HepG2 (cell line): ENCODE results near the gene TRIM2. TPM values are rescaled to one million over a fixed set of nuclear protein-coding genes. Genes with fewer than 3 reads are reported as not detected.

Source experiments
- ATAC-seq: fragments of 200-7000 bp; cut with Tn5 transposase; 3 replicates; pipeline ENCODE4 v1.9.1; 2020; ENCODE audit warnings: mild to moderate bottlenecking, moderate library complexity
- BruUV-seq: library from RNA; stranded (reverse); fragments of 400-500 nt; replicated peaks from 2 replicates; lab custom pipeline; 2021; lab: Mats Ljungman, UMichigan
- CTCF ChIA-PET: fragments of 300-600 bp; formaldehyde crosslinking; extraction: SDS; loops from one replicate; lab custom pipeline; 2021; ENCODE audit warnings: low total read pairs, inconsistent platforms, low intra/inter-chr PET ratio; lab: Yijun Ruan, JAX
- POLR2A ChIA-PET: fragments of 350-600 bp; sonication (Branson Sonifier 250); formaldehyde crosslinking; loops from one replicate; lab custom pipeline; 2020; ENCODE audit warnings: antibody characterized with exemption, inconsistent platforms; lab: Yijun Ruan, JAX
- DNase-seq: peaks from one replicate; pipeline ENCODE4 v3.0.0-alpha.2; 2015; ENCODE audit warnings: low spot score
- FAIRE-seq: peaks from 3 replicates; lab custom pipeline; 2011; peaks lifted over from hg19 to GRCh38; lab: Jason Lieb, UNC
- H2AFZ ChIP-seq: one replicate; pipeline ENCODE4 v1.6.1; 2011; ENCODE audit warnings: low read length, inconsistent platforms
- H3K27ac ChIP-seq: fragments of 300-600 bp; 3 replicates; pipeline ENCODE4 v1.8.0; 2011; ENCODE audit warnings: mixed run types, mild to moderate bottlenecking, mixed read lengths, low read length, inconsistent platforms; ENCODE audit not compliant: insufficient read depth; ENCODE audit errors: extremely low read length
- H3K27me3 ChIP-seq, 2 experiments: fragments of 200-600 bp in 1 of 2; 2 replicates in 1 of 2; 3 replicates in 1 of 2; pipeline versions ENCODE4 v1.6.0 to v1.8.0; 2011; ENCODE audit warnings: low read length in 2 of 2, mild to moderate bottlenecking in 2 of 2, moderate library complexity in 2 of 2, inconsistent platforms in 1 of 2; ENCODE audit not compliant: insufficient read depth in 2 of 2, control insufficient read depth in 1 of 2
- H3K36me3 ChIP-seq, 2 experiments: fragments of 200-600 bp in 1 of 2; replicated peaks in 1 of 2; 2 replicates in 1 of 2; 3 replicates in 1 of 2; pipeline versions ENCODE4 v1.5.1 to v1.8.0; 2011; ENCODE audit warnings: low read length in 2 of 2, inconsistent platforms in 1 of 2; ENCODE audit not compliant: insufficient read depth in 2 of 2, control insufficient read depth in 1 of 2
- H3K4me1 ChIP-seq: 2 replicates; pipeline ENCODE4 v1.5.1; 2012; ENCODE audit warnings: low read length, inconsistent platforms; ENCODE audit not compliant: insufficient read depth
- H3K4me2 ChIP-seq: 2 replicates; pipeline ENCODE4 v1.6.0; 2011; ENCODE audit warnings: low read depth, low read length, inconsistent platforms
- H3K4me3 ChIP-seq, 3 experiments: fragments of 200-600 bp in 1 of 3; sonication (generic), shearing (Covaris generic) in 1 of 3; replicated peaks in 1 of 3; 2 replicates each; pipeline ENCODE4 v1.5.1; 2011 to 2016; ENCODE audit warnings: low read length in 3 of 3, inconsistent platforms in 2 of 3, low read depth in 2 of 3, mild to moderate bottlenecking in 2 of 3, control low read depth in 1 of 3, mixed read lengths in 1 of 3; ENCODE audit not compliant: insufficient read depth in 1 of 3
- H3K79me2 ChIP-seq: one replicate; pipeline ENCODE4 v1.6.1; 2011; ENCODE audit warnings: low read length, inconsistent platforms; ENCODE audit not compliant: insufficient read depth
- H3K9ac ChIP-seq: 2 replicates; pipeline ENCODE4 v1.6.0; 2011; ENCODE audit warnings: mild to moderate bottlenecking, low read depth, low read length, inconsistent platforms; ENCODE audit not compliant: insufficient read depth
- H3K9me3 ChIP-seq: 2 replicates; pipeline ENCODE4 v1.5.1; 2012; ENCODE audit warnings: mild to moderate bottlenecking, low read length
- H4K20me1 ChIP-seq: 2 replicates; pipeline ENCODE4 v1.6.0; 2011; ENCODE audit warnings: inconsistent platforms, mild to moderate bottlenecking, low read length, moderate library complexity; ENCODE audit not compliant: insufficient read depth
- ATF7 ChIP-seq, 2 experiments: fragments of 450-650 bp in 1 of 2; sonication (generic) in 1 of 2; formaldehyde crosslinking in 1 of 2; IDR thresholded peaks; 2 replicates each; pipeline versions ENCODE4 v1.4.0 to v1.6.1; 2016 to 2020; ENCODE audit warnings: antibody characterized with exemption in 1 of 2, mild to moderate bottlenecking in 1 of 2, missing genetic modification reagents in 1 of 2
- CREB1 ChIP-seq, 2 experiments: fragments of 450-650 bp in 1 of 2; IDR thresholded peaks; 2 replicates each; pipeline ENCODE4 v1.6.1; 2016 to 2017; ENCODE audit warnings: control low read depth in 1 of 2, mild to moderate bottlenecking in 1 of 2, missing compliant biosample characterization in 1 of 2, missing genetic modification characterization in 1 of 2
- MAFF ChIP-seq: IDR thresholded peaks from 2 replicates; pipeline ENCODE4 v1.6.1; 2011; ENCODE audit warnings: low read depth, low read length, improper control_type of control experiment
- MAFK ChIP-seq, 2 experiments: IDR thresholded peaks in 1 of 2; conservative IDR thresholded peaks in 1 of 2; 2 replicates each; pipeline ENCODE4 v1.6.1; 2011; ENCODE audit warnings: improper control_type of control experiment in 2 of 2, low read length in 2 of 2
- MTA1 ChIP-seq: sonication (generic); formaldehyde crosslinking; IDR thresholded peaks from 2 replicates; pipeline ENCODE4 v1.4.0; 2020; ENCODE audit warnings: missing genetic modification reagents, mild to moderate bottlenecking, borderline replicate concordance
- TCF12 ChIP-seq, 2 experiments: fragments of 450-650 bp in 1 of 2; sonication (generic) in 1 of 2; formaldehyde crosslinking in 1 of 2; IDR thresholded peaks; 2 replicates each; pipeline versions ENCODE4 v1.6.1 to v1.8.0; 2017 to 2022; ENCODE audit warnings: antibody characterized with exemption in 1 of 2, mild to moderate bottlenecking in 1 of 2, missing genetic modification reagents in 1 of 2, moderate library complexity in 1 of 2
- ZNF296 ChIP-seq: sonication (generic); formaldehyde crosslinking; conservative IDR thresholded peaks from 2 replicates; pipeline ENCODE4 v1.5.0; 2020; ENCODE audit warnings: mild to moderate bottlenecking, missing genetic modification reagents
- ZNF3 ChIP-seq: IDR thresholded peaks from 2 replicates; pipeline ENCODE4 v1.7.0; 2017; ENCODE audit warnings: inconsistent platforms
- ZSCAN30 ChIP-seq: sonication (generic); formaldehyde crosslinking; IDR thresholded peaks from 2 replicates; pipeline ENCODE4 v1.5.0; 2020; ENCODE audit warnings: mild to moderate bottlenecking, missing genetic modification reagents
- WGBS: methylation state at CpG from one replicate; pipeline ENCODE4 v1.1.6; 2017; ENCODE audit warnings: low lambda C conversion rate; 5-methylcytosine and 5-hydroxymethylcytosine counted together
- in situ Hi-C: cut with HindIII; loops from 2 replicates; pipeline ENCODE4 v1.10.0; 2017; ENCODE audit warnings: low pct_unique_long_range_greater_than_20kb; ENCODE audit not compliant: extremely low pct_ligation_motif_present
- intact Hi-C: fragments of 100-400 bp; cut with micrococcal nuclease; formaldehyde crosslinking; loops from one replicate; pipeline ENCODE4 v1.10.0; 2022; ENCODE audit not compliant: unreplicated experiment
- polyA plus RNA-seq, 8 experiments: library from polyadenylated mRNA; depleted of rRNA in 3 of 8; stranded (reverse) in 7 of 8; unstranded in 1 of 8; fragments of >200 nt; fragmentation: Illumina TruSeq in 4 of 8; extraction: Trizol in 4 of 8; gene quantifications; 2 replicates each; pipeline versions ENCODE4 v1.2.1 to v1.2.3, GENCODE V29; 2011 to 2016; ENCODE audit warnings: low read depth in 4 of 8, missing spikeins in 1 of 8, mixed read lengths in 1 of 8; ENCODE audit not compliant: insufficient read depth in 1 of 8
- total RNA-seq, 5 experiments: library from RNA; depleted of rRNA; stranded (reverse); fragments of >200 nt; fragmentation: Illumina TruSeq; extraction: Trizol; gene quantifications; 2 replicates each; pipeline ENCODE4 v1.2.3, GENCODE V29; 2016; ENCODE audit warnings: low read depth in 1 of 5
- TF ChIP-seq, protein P1 (sequence below): sonication (generic); formaldehyde crosslinking; IDR thresholded peaks from 2 replicates; pipeline ENCODE4 v1.4.0; 2020; ENCODE audit warnings: missing genetic modification reagents, borderline replicate concordance

The TRIM2 gene
- total and polyA plus RNA-seq, 2 of the 13 experiments (the other 11 are each of a cell fraction or from before 2014, with no cell fraction given) = 2.1 to 4.2 TPM

DNA sequence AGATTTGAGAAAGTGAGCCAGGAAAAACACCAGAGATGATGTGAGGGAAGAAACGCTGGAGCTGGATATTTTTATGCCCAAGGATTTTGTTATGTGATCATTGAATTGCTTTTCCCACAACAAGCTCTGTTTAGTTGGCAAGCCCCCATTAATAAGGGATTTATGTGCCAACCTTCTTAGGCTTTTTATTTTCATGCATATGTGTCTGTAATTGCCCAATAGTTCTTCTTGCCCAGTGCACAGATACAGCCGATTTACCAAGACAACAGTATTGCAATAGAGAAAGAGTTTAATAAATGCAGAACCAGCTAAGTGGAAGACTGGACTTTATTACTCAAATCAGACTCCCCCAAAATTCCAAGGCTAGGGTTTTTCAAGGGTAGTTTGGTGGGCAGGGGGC, 57.7 kb downstream of the TRIM2 start:
- ChIA-PET POLR2A (no interaction called here), CTCF (no interaction called here)
- no peaks in the 10 kb centered on the region for H3K36me3 ChIP-seq
- no peak for FAIRE-seq
- no peak overlapping the region for H2AFZ ChIP-seq
- H3K9ac ChIP-seq = no peak overlapping the region
- no peak for DNase-seq
- no peaks in the 10 kb centered on the region for H3K27me3 ChIP-seq
- H3K4me1 ChIP-seq = no peaks in the 10 kb centered on the region
- H3K4me2 ChIP-seq = no peak overlapping the region
- intact Hi-C loops = no loop called here
- BruUV-seq = no TSS peak
- no peaks in the 10 kb centered on the region for H4K20me1 ChIP-seq
- no peak for ATAC-seq
- no peaks in the 10 kb centered on the region for H3K79me2 ChIP-seq
- no peak overlapping the region for H3K4me3 ChIP-seq
- 98% methylated on average over 2 of the region's 2 CpGs for WGBS
- no peak overlapping the region for H3K27ac ChIP-seq
- peaks cover 10% of the 10 kb centered on the region for H3K9me3 ChIP-seq
- no peak for TF ChIP-seq ZNF296 (CRISPR knock-in tag)
- TF ChIP-seq MTA1 (CRISPR knock-in tag) = no peak
- TF ChIP-seq, protein P1, sequence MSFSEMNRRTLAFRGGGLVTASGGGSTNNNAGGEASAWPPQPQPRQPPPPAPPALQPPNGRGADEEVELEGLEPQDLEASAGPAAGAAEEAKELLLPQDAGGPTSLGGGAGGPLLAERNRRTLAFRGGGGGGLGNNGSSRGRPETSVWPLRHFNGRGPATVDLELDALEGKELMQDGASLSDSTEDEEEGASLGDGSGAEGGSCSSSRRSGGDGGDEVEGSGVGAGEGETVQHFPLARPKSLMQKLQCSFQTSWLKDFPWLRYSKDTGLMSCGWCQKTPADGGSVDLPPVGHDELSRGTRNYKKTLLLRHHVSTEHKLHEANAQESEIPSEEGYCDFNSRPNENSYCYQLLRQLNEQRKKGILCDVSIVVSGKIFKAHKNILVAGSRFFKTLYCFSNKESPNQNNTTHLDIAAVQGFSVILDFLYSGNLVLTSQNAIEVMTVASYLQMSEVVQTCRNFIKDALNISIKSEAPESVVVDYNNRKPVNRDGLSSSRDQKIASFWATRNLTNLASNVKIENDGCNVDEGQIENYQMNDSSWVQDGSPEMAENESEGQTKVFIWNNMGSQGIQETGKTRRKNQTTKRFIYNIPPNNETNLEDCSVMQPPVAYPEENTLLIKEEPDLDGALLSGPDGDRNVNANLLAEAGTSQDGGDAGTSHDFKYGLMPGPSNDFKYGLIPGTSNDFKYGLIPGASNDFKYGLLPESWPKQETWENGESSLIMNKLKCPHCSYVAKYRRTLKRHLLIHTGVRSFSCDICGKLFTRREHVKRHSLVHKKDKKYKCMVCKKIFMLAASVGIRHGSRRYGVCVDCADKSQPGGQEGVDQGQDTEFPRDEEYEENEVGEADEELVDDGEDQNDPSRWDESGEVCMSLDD (CRISPR knock-in tag) = no peak
- in situ Hi-C loops = no loop called here

DNA sequence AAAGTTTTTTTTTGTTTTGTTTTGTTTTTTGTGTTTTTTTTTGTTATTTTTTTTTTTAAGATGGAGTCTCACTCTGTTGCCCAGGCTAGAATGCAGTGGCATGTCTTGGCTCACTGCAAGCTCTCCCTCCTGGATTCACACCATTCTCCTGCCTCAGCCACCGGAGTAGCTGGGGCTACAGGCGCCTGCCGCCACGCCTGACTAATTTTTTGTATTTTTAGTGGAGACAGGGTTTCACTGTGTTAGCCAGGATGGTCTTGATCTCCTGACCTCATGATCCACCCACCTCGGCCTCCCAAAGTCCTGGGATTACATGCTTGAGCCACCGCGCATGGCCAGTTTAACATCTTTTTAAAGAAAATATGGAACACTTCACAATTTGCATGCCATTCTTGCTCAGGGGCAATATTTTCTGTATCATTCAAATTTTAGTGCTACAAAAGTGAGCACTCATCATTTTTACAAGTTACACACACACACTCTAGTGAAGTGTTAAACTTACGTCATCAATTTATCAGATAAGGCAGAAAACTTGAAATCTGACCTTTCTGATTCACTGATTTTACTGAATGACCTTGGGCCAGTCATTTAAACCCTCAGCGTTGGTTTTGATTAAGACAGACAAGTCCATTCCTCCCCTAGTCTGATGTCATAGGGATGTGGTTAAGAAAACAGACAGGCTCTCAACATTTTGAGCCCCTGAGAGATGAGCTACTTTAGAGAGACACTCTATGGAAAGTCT, 61.2 kb downstream of the TRIM2 start:
- H3K79me2 ChIP-seq = no peaks in the 10 kb centered on the region
- ChIA-PET CTCF (no interaction called here), POLR2A (no interaction called here)
- no peaks in the 10 kb centered on the region for H3K4me1 ChIP-seq
- WGBS = 83% methylated on average over 9 of the region's 9 CpGs
- H3K27ac ChIP-seq = no peak overlapping the region
- H3K27me3 ChIP-seq = no peaks in the 10 kb centered on the region
- H3K9me3 ChIP-seq = peaks cover 10% of the 10 kb centered on the region
- TF ChIP-seq MAFF (peak; percentile 72), ZNF3 (CRISPR knock-in tag) (no peak), ATF7 (IDR thresholded peaks at IDR 0.05) (0 out of 2 replicates have a peak, but pooled peaks have one; percentile 2), ATF7 (CRISPR knock-in tag; IDR thresholded peaks at IDR 0.05) (no peak), MAFK (conservative IDR thresholded peaks at IDR 0.05 in 1 of 2, IDR thresholded peaks at IDR 0.05 in 1 of 2; ENCODE audit: low read length in 2 of 2) (peak; percentile 43 to 73), TCF12 (IDR thresholded peaks at IDR 0.05) (no peak), TCF12 (CRISPR knock-in tag; IDR thresholded peaks at IDR 0.05) (no peak), CREB1 (IDR thresholded peaks at IDR 0.05) (peak; percentile 49; the same call in 1 of the 2 replicates), CREB1 (CRISPR knock-in tag; IDR thresholded peaks at IDR 0.05) (no peak), ZSCAN30 (CRISPR knock-in tag) (no peak)
- H3K4me2 ChIP-seq = no peak overlapping the region
- H2AFZ ChIP-seq = no peak overlapping the region
- H3K36me3 ChIP-seq = no peaks in the 10 kb centered on the region
- intact Hi-C loops (no loop called here), in situ Hi-C loops (no loop called here)
- no peak overlapping the region for H3K4me3 ChIP-seq
- ATAC-seq (no peak), DNase-seq (no peak), FAIRE-seq (no peak)
- BruUV-seq = no TSS peak
- no peak overlapping the region for H3K9ac ChIP-seq
- no peaks in the 10 kb centered on the region for H4K20me1 ChIP-seq
